Tibial nerve (tissue), 4 donors: ENCODE data around the gene MYADML2.

Source experiments
- EP300 ChIP-seq, 2 donors: sonication (generic); formaldehyde crosslinking; IDR thresholded peaks; one replicate each; pipeline ENCODE4 v1.6.1; 2017; ENCODE audit warnings: antibody characterized with exemption in 2 of 2, mild to moderate bottlenecking in 1 of 2
- POLR2A ChIP-seq, 2 donors: fragments of 450-650 bp; IDR thresholded peaks; one replicate each; pipeline ENCODE4 v1.6.1; 2017; ENCODE audit warnings: antibody characterized with exemption in 2 of 2, mild to moderate bottlenecking in 2 of 2, moderate library complexity in 2 of 2
- TF ChIP-seq, protein P1 (sequence below), 5 experiments: fragments of 200-600 bp in 3 of 5; fragments of 450-650 bp in 2 of 5; sonication (generic) in 3 of 5; IDR thresholded peaks; one replicate each; pipeline ENCODE4 v1.5.1; 2016 to 2019; ENCODE audit warnings: antibody characterized with exemption in 5 of 5, mild to moderate bottlenecking in 3 of 5, moderate library complexity in 2 of 5

DNA sequence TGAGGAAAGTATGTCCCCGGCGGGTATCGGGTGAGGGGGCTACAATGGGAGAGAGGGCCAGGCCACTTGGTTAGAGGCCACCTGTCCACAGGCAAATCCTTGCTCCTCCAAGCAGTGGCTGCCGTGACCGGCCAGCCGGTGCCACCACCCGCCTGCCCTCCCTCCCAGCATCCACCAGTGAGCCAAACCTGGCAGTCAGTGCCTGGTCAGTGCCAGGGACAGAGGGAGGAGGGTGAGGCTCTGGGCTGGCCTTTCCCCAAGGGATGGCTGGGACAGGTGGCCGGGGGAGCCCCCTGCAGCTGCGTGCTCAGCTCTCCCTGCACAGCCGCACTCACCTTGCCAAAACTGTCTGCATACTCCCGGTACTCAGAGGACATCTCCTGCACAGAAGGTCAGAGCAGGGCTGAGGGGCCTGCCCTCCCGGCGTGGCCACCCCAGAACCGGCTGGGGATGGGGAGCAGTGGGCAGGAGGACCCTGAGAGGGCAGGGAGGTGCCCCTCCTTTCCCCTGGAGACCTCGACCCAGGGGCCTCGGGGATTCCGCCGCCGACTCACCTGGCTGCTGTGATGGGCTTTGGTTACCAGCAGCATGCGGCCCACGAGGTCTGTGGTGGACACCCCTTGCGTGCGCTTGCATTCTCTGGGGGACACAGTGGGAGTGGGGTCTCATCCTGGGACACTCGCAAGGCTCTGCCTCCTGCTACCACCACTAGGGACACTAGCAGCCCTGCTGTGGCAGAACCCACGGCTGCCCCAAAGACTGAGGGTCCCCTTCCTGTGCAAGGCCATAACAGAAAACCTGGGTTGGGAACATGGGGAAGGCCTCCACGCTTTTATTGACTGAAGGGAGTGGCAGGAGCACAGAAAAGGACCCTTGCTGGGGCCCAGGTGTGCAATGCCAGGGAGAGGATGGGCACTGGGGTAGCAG, 39.6 kb downstream of the MYADML2 start:
- TF ChIP-seq POLR2A (IDR thresholded peaks at IDR 0.05) (no peak), EP300 (IDR thresholded peaks at IDR 0.05) (no peak)
- TF ChIP-seq, protein P1, sequence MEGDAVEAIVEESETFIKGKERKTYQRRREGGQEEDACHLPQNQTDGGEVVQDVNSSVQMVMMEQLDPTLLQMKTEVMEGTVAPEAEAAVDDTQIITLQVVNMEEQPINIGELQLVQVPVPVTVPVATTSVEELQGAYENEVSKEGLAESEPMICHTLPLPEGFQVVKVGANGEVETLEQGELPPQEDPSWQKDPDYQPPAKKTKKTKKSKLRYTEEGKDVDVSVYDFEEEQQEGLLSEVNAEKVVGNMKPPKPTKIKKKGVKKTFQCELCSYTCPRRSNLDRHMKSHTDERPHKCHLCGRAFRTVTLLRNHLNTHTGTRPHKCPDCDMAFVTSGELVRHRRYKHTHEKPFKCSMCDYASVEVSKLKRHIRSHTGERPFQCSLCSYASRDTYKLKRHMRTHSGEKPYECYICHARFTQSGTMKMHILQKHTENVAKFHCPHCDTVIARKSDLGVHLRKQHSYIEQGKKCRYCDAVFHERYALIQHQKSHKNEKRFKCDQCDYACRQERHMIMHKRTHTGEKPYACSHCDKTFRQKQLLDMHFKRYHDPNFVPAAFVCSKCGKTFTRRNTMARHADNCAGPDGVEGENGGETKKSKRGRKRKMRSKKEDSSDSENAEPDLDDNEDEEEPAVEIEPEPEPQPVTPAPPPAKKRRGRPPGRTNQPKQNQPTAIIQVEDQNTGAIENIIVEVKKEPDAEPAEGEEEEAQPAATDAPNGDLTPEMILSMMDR (IDR thresholded peaks at IDR 0.05) = no peak
